Thoracic aorta (tissue), 2 donors: ENCODE measurements around the gene GON7. TPM values are rescaled to one million over a fixed set of nuclear protein-coding genes. Genes with fewer than 3 reads are reported as not detected.
"Not testable (repeated sequence)": the region's sequence is repeated elsewhere in the genome, so short reads cannot be mapped to it uniquely, and the experiment has no call there.

Experiments used
- ATAC-seq: fragments of 150-250 bp; one replicate; pipeline ENCODE4 v1.8.0; 2017; ENCODE audit warnings: low read depth; ENCODE audit not compliant: insufficient number of reproducible peaks, low FRiP score
- DNase-seq: peaks from one replicate; pipeline ENCODE4 v3.0.0-alpha.2; 2020; ENCODE audit warnings: low spot score
- H3K27ac ChIP-seq, 2 donors: fragments of 200-600 bp; sonication (generic); 1 replicate in 1 of 2; 2 replicates in 1 of 2; pipeline ENCODE4 v1.5.1; 2016; ENCODE audit warnings: mild to moderate bottlenecking in 2 of 2, moderate library complexity in 2 of 2
- H3K27me3 ChIP-seq: fragments of 200-600 bp; sonication (generic); replicated peaks from 2 replicates; pipeline ENCODE4 v1.6.0; 2016; ENCODE audit warnings: mild to moderate bottlenecking; ENCODE audit not compliant: insufficient read depth
- H3K36me3 ChIP-seq: fragments of 200-600 bp; sonication (generic); one replicate; pipeline ENCODE4 v1.5.1; 2016
- H3K4me1 ChIP-seq, 2 donors: fragments of 200-600 bp; sonication (generic); 1 replicate in 1 of 2; 2 replicates in 1 of 2; pipeline versions ENCODE4 v1.5.1 to v1.6.0; 2016; ENCODE audit warnings: low read depth in 2 of 2, mild to moderate bottlenecking in 1 of 2; ENCODE audit not compliant: control insufficient read depth in 1 of 2
- H3K4me3 ChIP-seq: fragments of 200-600 bp; sonication (generic); 2 replicates; pipeline ENCODE4 v1.5.1; 2016; ENCODE audit warnings: mild to moderate bottlenecking
- H3K9me3 ChIP-seq: fragments of 200-600 bp; sonication (generic); 2 replicates; pipeline ENCODE4 v1.5.1; 2016
- CTCF ChIP-seq: fragments of 200-600 bp; sonication (generic); IDR thresholded peaks from one replicate; pipeline ENCODE4 v1.5.1; 2019; ENCODE audit warnings: antibody characterized with exemption
- total RNA-seq, 2 donors: library from RNA; depleted of rRNA; stranded (reverse); fragments of >200 nt; gene quantifications; one replicate each; pipeline versions ENCODE4 v1.1.0 to v1.2.3, GENCODE V29; 2016

The GON7 gene
- total RNA-seq, 2 donors from 2014 or later, result 3.1 to 3.2 TPM

GRCh38 chr14:93160353-93160801, 46.5 kb downstream of the GON7 start:
- H3K4me1 ChIP-seq, result no peaks in the 10 kb centered on the region
- DNase-seq (no peak), ATAC-seq (no peak)
- H3K4me3 ChIP-seq, result no peak overlapping the region
- H3K27me3 ChIP-seq, result no peaks in the 10 kb centered on the region
- no peak overlapping the region for H3K27ac ChIP-seq
- no peaks in the 10 kb centered on the region for H3K9me3 ChIP-seq
- no peak for TF ChIP-seq CTCF
- H3K36me3 ChIP-seq, result no peaks in the 10 kb centered on the region

GRCh38 chr14:93159625-93160352, 47.1 kb downstream of the GON7 start:
- DNase-seq, H3K36me3 ChIP-seq, H3K27ac ChIP-seq, H3K9me3 ChIP-seq, H3K27me3 ChIP-seq, ATAC-seq, H3K4me3 ChIP-seq, H3K4me1 ChIP-seq: not testable (repeated sequence)

GRCh38 chr14:93158349-93158748, 48.5 kb downstream of the GON7 start:
- H3K36me3 ChIP-seq, DNase-seq, ATAC-seq, H3K27ac ChIP-seq, H3K9me3 ChIP-seq, H3K4me3 ChIP-seq, H3K4me1 ChIP-seq, H3K27me3 ChIP-seq: not testable (repeated sequence)

GRCh38 chr14:93156693-93157369, 50.0 kb downstream of the GON7 start:
- DNase-seq (no peak), ATAC-seq (no peak)
- Histone ChIP-seq H3K4me3 (no peak overlapping the region), H3K27me3 (no peaks in the 10 kb centered on the region), H3K4me1 (no peaks in the 10 kb centered on the region), H3K9me3 (no peaks in the 10 kb centered on the region), H3K27ac (no peak overlapping the region), H3K36me3 (no peaks in the 10 kb centered on the region)
- TF ChIP-seq CTCF, result no peak

- no peak overlapping the region for H3K4me3 ChIP-seq
- DNase-seq (no peak), ATAC-seq (no peak)
- no peaks in the 10 kb centered on the region for H3K4me1 ChIP-seq
- H3K27me3 ChIP-seq, result no peaks in the 10 kb centered on the region
- H3K27ac ChIP-seq, result no peak overlapping the region
- no peaks in the 10 kb centered on the region for H3K36me3 ChIP-seq
- H3K9me3 ChIP-seq, result no peaks in the 10 kb centered on the region
- TF ChIP-seq CTCF, result no peak
These were observed 51.2 kb downstream of the GON7 start for GRCh38 chr14:93155667-93156066.

- Histone ChIP-seq H3K9me3 (no peaks in the 10 kb centered on the region), H3K27me3 (no peaks in the 10 kb centered on the region), H3K4me1 (no peaks in the 10 kb centered on the region), H3K4me3 (no peak overlapping the region), H3K36me3 (no peaks in the 10 kb centered on the region), H3K27ac (no peak overlapping the region)
- DNase-seq, result no peak
- no peak for TF ChIP-seq CTCF
- no peak for ATAC-seq
These were observed 53.7 kb downstream of the GON7 start for GRCh38 chr14:93153121-93153520.

Other genes with a start within 250 kb of the GON7 start
- gene ITPK1, start 91.1 kb downstream of the GON7 start, total RNA-seq, result 10 to 100 TPM; 53.8 to 85.0 TPM
- gene MOAP1, start 22.2 kb downstream of the GON7 start, total RNA-seq, result 10 to 100 TPM; 26.0 to 28.6 TPM
- 1 to 10 TPM; 3.2 to 5.2 TPM for gene LYSET, start 21.7 kb downstream of the GON7 start, total RNA-seq
- gene UBR7, start 191 bp upstream of the GON7 start, total RNA-seq, result 10 to 100 TPM; 24.1 to 28.1 TPM
- 10 to 100 TPM; 21.9 to 30.5 TPM for gene BTBD7, start 126.0 kb upstream of the GON7 start, total RNA-seq
- gene COX8C, start 140.1 kb upstream of the GON7 start, total RNA-seq, result not detected
- under 1 TPM; 0.14 to 0.21 TPM for gene UNC79, start 223.9 kb upstream of the GON7 start, total RNA-seq